Stimulated activated CD8-positive, alpha-beta memory T cell treated with anti-CD3 and anti-CD28 coated beads, Interleukin-7, amount 100 ng/mL, for 1 hour (primary cell): ENCODE data around the gene DLK2.
"Not testable (repeated sequence)": the region's sequence is repeated elsewhere in the genome, so short reads cannot be mapped to it uniquely, and the experiment has no call there.

Experiments used
- DNase-seq, 2 donors: peaks; one replicate each; pipeline ENCODE4 v3.0.0-alpha.2; 2020; ENCODE audit warnings: low read depth in 2 of 2

The DLK2 gene

GRCh38 chr6:43427406-43428111, 27.8 kb downstream of the DLK2 start, which contains the start of gene ABCC10:
Gene ABCC10 (plus strand): TSS chr6:43427541. CDS start chr6:43427979, 438 bp downstream.
- DNase-seq, result peak; percentile 84 to 85

- no peak for DNase-seq
Observed at GRCh38 chr6:43426928-43427405, 28.4 kb downstream of the DLK2 start.

- not testable (repeated sequence) for DNase-seq
Observed at GRCh38 chr6:43425083-43425482, 30.3 kb downstream of the DLK2 start.

GRCh38 chr6:43421831-43422230, 33.5 kb downstream of the DLK2 start:
- no peak for DNase-seq

DNA sequence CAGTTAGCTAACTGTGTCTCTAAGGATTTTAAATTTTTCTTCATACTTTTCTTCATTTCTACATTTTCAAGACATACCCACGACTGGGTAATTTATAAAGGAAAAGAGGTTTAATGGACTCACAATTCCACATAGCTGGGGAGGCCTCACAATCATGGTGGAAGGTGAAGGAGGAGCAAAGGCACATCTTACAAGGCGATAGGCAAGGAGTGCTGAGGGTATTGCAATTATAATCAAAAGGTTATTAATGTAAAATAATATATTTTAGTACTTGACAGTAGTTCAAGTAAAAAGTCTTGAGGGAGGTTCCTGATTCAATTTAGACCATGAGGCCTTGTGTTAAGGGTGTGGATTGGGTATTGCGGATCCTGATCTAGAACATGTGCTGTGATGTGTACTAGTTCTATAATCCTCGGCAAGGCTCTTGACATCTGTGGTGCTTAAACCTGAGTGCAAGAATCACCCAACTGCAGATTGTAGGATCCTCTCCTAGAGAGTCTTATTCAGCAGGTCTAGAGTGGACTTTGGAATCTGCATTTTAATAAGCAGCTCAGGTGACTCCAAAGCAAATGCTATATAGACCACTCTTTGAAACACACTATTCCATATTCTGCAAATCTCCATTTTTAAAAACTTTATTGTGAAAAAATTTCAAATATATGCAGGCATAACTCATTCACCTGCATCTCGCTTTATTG, 35.2 kb downstream of the DLK2 start:
- DNase-seq, result no peak

- no peak for DNase-seq
Observed at GRCh38 chr6:43416935-43417334, 38.4 kb downstream of the DLK2 start.

- DNase-seq, result not testable (repeated sequence)
Observed at GRCh38 chr6:43415275-43415674, 40.1 kb downstream of the DLK2 start.

DNA sequence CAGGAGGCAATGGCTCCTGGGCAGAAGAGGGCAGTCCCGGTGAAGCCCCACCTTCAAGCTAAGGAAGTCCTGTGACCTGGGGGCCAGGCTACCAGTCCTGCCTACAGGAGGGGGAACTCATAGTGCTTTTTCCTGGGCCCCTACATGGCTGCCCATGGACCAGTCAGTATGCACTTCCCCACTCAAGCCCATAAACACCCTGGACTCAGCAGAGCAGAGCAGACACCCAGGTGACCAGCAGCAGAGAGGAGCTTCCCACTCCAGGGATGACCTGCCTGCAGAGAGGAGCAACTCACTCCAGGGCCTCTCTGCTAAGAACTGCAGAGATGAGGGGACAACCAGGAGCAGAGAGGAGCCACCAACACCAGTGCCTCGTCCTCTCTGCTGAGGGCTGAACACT, 42.3 kb downstream of the DLK2 start:
- no peak for DNase-seq

- no peak for DNase-seq
Observed at GRCh38 chr6:43412541-43412940, 42.8 kb downstream of the DLK2 start.

DNA sequence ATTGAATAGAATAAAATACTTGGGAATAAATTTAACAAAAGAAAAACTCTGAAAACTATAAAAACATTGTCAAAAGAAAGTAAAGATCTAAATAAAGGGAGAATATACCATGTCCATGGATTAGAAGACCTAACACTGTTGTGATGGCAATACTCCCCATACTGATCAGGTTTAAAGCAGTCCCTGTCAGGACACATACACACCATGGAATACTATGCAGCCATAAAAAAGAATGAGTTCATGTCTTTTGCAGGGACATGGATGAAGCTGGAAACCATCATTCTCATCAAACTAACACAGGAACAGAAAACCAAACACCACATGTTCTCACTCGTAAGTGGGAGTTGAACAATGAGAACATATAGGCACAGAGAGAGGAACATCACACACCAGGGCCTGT, 44.6 kb downstream of the DLK2 start:
- not testable (repeated sequence) for DNase-seq

GRCh38 chr6:43408259-43408658, 47.1 kb downstream of the DLK2 start:
- no peak for DNase-seq

- no peak for DNase-seq
Observed at GRCh38 chr6:43407296-43407695, 48.1 kb downstream of the DLK2 start.

DNA sequence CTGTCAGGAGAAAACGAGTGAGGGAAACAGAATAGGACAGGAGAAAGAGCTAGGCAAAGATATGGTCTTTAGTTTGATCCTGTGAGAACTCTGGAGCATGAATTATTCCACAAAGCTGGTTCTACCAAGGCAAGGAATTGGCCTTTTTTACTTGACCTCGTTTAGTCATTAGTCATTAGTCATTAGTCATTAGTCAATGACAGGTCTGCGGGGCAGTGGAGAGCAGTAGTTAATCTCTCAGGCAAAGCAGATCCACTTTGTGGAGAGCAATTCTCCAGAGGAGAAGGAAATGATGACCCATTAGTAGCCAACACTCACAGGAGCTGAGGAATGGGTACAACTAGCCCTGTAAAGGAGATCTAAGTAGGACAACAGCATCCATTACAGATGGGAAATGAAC, 50.0 kb downstream of the DLK2 start:
- DNase-seq, result no peak

- no peak for DNase-seq
Observed at GRCh38 chr6:43402820-43403219, 52.5 kb downstream of the DLK2 start.

DNA sequence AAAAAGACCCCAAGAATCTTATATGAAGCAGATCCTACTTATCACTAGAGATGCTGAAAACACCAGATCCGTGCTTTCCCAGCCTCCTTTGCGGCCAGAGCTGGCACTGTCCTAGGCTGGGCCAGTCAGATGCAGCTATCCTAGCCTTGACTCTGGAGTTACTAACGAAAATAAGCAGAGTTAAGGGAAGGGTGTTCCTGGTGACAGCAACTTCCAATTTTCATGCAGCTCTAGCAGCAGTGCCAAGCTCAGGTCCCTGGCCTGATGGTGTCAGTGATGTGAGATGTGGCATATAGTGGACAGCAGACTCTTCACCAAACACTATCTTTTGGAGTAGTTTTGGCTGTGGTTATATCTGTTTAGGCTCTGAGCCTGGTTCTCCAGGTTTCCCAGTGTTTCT, 53.6 kb downstream of the DLK2 start:
- DNase-seq, result no peak
